ENCODE results near the gene NEK9.

DNA sequence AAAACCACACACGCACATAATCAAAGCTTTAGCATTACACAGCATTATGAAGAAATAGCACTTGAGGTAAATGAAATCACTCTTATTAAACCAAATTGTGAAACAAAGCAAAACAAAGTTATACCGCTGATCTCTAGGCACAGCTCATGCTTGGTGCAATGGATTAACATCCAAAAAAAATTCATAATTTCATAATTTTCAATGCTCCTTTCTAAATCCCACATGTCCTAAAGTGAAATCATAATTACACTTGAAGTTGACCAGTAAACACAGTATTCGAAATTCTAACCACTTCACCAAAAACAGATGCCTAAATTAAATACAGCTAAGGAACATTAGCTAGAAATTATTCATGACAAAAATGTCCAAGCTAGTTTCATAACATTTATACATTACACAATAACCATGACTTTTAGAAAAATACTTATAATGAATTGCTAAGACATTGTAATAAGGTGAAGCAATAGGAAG lies 77.1 kb downstream of the NEK9 start:
- no peak for TF ChIP-seq RXRA (IDR thresholded peaks at IDR 0.05)
- TF ChIP-seq, protein P1, sequence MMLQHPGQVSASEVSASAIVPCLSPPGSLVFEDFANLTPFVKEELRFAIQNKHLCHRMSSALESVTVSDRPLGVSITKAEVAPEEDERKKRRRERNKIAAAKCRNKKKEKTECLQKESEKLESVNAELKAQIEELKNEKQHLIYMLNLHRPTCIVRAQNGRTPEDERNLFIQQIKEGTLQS (IDR thresholded peaks at IDR 0.05): no peak
